Limb (tissue), 2 donors: ENCODE measurements around the gene PLPP4.

Experiments
- DNase-seq, 2 donors: peaks; one replicate each; pipeline ENCODE4 v3.0.0-alpha.2; 2016; ENCODE audit errors: extremely low spot score in 2 of 2

Gene PLPP4

GRCh38 chr10:120517196-120517595 lies 60.2 kb downstream of the PLPP4 start:
- DNase-seq, result no peak

- DNase-seq, result no peak
These were observed 61.0 kb downstream of the PLPP4 start for GRCh38 chr10:120517881-120518484.

GRCh38 chr10:120521880-120522279 lies 64.9 kb downstream of the PLPP4 start:
- no peak for DNase-seq

- DNase-seq, result no peak
These were observed 70.7 kb downstream of the PLPP4 start for GRCh38 chr10:120527691-120528090.

GRCh38 chr10:120530699-120531098 lies 73.7 kb downstream of the PLPP4 start:
- DNase-seq, result no peak

- DNase-seq, result no peak
These were observed 81.1 kb downstream of the PLPP4 start for GRCh38 chr10:120538091-120538490.

- DNase-seq, result no peak
These were observed 82.0 kb downstream of the PLPP4 start for GRCh38 chr10:120539076-120539475.

GRCh38 chr10:120540486-120540885 lies 83.5 kb downstream of the PLPP4 start:
- no peak for DNase-seq

GRCh38 chr10:120541984-120542383 lies 85.0 kb downstream of the PLPP4 start:
- no peak for DNase-seq

- no peak for DNase-seq
These were observed 85.6 kb downstream of the PLPP4 start for GRCh38 chr10:120542591-120542990.

- DNase-seq, result no peak
These were observed 86.3 kb downstream of the PLPP4 start for GRCh38 chr10:120543291-120543690.

- no peak for DNase-seq
These were observed 91.2 kb downstream of the PLPP4 start for GRCh38 chr10:120548210-120548609.

GRCh38 chr10:120552262-120552661 lies 95.2 kb downstream of the PLPP4 start:
- no peak for DNase-seq

GRCh38 chr10:120553911-120554310 lies 96.9 kb downstream of the PLPP4 start:
- no peak for DNase-seq

- DNase-seq, result no peak
These were observed 98.4 kb downstream of the PLPP4 start for GRCh38 chr10:120555436-120555835.

- no peak for DNase-seq
These were observed 99.0 kb downstream of the PLPP4 start for GRCh38 chr10:120555842-120556532.

GRCh38 chr10:120557311-120557710 lies 100.3 kb downstream of the PLPP4 start:
- no peak for DNase-seq

- DNase-seq, result no peak
These were observed 102.8 kb downstream of the PLPP4 start for GRCh38 chr10:120559800-120560199.

- no peak for DNase-seq
These were observed 105.9 kb downstream of the PLPP4 start for GRCh38 chr10:120562956-120563355.

- DNase-seq, result no peak
These were observed 113.4 kb downstream of the PLPP4 start for GRCh38 chr10:120570418-120570817.

GRCh38 chr10:120571266-120571665 lies 114.2 kb downstream of the PLPP4 start:
- no peak for DNase-seq

- no peak for DNase-seq
These were observed 115.3 kb downstream of the PLPP4 start for GRCh38 chr10:120572307-120572706.

GRCh38 chr10:120573355-120573754 lies 116.3 kb downstream of the PLPP4 start:
- DNase-seq, result no peak
